Non-pigmented ciliary epithelial cell (primary cell): ENCODE measurements around the gene DDRGK1.
"Not testable (repeated sequence)": the region's sequence is repeated elsewhere in the genome, so short reads cannot be mapped to it uniquely, and the experiment has no call there.

Source experiments
- DNase-seq: peaks from one replicate; pipeline ENCODE4 v3.0.0-alpha.2; 2010; ENCODE audit warnings: low read depth

Gene DDRGK1

GRCh38 chr20:3164763-3165410, 39.6 kb downstream of the DDRGK1 start:
- no peak for DNase-seq

- no peak for DNase-seq
Measured at GRCh38 chr20:3164043-3164762, 40.3 kb downstream of the DDRGK1 start.

GRCh38 chr20:3163099-3164042, 41.1 kb downstream of the DDRGK1 start:
- no peak for DNase-seq

DNA sequence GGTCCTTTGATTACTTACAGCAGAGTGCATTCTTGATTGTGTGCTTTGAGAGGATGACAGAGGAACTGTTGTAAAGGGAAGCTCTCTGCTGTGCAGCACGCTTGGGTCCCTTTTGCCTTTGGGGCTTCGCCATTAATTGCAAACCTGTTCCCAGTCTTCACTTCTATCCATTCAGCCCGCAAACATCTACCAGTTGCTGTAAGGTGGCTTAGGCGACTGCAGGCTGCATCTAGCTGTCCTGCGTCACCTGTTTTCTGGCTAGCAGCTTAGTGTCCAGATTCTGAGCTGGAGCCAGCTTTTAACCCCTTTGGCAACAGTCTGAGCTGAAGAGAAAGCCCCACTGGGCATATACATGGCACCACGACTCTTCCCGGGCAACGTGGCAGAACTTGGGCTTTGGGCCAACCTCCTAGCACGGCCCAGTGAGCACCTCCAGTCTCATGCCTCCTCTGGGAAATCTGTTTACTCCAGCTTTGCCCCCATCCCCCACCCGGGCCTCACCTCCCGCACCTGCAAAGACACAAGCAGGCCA, 42.3 kb downstream of the DDRGK1 start:
- no peak for DNase-seq

DNA sequence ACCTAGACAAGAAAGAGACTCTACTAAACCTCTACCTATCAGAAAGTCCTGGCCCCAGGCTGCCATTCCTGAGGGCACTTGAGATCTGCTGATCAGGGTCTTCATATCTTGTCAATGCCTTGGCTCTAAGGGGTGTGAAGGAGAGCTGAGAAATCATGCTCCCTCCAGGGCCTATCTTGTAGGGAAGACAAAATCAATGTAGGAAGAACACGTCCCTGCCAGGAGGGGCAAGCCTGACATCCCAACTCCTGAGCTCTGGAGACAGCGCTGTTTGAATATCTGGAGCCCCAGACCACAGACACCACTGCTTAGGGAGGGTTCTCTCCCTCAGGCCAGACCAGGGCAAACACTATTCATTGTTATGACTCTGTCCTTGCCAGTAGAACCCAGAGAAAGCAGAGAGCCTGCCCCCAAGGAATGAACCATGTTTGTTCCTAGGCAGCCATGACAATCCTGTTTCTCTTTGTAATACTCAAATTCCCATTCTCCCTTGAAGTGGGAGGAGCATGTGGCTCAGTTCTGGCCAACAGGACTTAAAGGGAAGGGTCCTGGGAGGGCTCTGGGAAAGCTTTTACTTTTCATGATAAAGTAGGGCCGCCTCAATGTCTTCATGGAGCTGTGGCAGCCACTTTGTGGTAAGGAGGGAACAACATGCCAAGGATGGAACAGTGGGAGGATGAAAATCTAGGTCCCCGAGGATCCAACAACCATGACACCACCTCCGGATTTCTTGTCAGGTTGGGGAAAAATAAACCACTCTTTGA, 43.0 kb downstream of the DDRGK1 start:
- no peak for DNase-seq

- DNase-seq, result no peak
Measured at GRCh38 chr20:3160418-3160817, 44.1 kb downstream of the DDRGK1 start.

DNA sequence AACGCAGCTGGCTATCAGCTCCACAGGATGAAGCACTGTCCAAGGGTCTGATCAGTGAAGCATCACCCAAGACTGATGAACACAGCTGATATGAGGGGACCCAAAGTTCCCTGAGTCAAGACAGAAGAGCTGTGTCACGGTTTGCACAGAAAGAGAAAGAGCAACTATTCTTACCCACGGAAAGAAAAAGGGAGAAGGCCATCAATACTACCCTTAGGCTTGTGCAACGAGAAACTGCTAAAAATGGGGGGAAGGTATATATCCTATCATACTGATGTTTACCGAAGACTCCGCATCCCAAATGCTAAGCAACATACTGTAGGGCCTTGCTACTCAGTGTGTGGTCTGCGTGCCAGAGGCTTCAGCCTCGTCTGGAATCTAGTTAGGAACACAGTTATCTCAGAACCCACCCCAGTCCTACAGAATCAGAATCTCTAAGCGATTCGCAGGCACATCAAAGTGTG, 45.5 kb downstream of the DDRGK1 start:
- no peak for DNase-seq

DNA sequence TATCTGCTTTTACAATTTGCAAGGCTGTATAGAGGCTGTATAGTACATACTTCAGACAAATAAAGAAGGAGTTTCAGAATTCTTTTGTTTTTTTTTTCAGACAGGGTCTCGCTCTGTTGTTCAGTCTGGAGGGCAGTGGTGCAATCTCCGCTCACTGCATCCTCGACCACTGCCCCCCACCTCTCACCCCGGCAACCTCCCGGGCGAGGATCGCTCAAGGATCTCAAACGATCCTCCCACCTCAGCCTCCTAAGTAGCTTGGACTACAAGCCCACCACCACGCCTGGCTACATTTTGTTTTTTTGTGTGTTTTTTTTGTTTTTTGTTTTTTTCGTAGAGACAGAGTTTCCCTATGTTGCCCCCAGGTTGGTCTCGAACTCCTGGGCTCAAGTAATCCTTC, 46.7 kb downstream of the DDRGK1 start:
- DNase-seq, result no peak

- DNase-seq, result no peak
Measured at GRCh38 chr20:3156811-3157619, 47.5 kb downstream of the DDRGK1 start.

- DNase-seq, result not testable (repeated sequence)
Measured at GRCh38 chr20:3152057-3152644, 52.3 kb downstream of the DDRGK1 start.

DNA sequence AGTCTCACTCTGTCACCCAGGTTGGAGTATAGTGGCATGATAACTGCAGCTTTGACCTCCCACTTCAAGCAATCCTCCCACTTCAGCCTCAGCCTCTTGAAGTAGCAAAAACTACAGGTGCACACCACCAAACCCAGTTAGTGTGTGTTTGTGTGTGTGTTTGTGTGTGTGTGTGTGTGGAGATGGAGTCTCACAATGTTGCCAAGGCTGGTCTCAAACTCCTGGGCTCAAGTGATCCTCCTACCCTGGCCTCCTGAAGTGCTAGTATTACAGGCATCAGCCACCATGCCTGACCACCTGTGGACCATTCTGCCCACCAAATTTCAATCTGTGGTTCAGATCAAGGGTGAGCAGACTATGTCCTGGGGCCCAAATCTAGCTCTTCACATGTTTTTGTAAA, 53.6 kb downstream of the DDRGK1 start:
- no peak for DNase-seq

- no peak for DNase-seq
Measured at GRCh38 chr20:3146732-3147341, 57.6 kb downstream of the DDRGK1 start.

- no peak for DNase-seq
Measured at GRCh38 chr20:3141757-3142156, 62.7 kb downstream of the DDRGK1 start.
